Medulla oblongata (tissue), 1 donor: ENCODE data around the gene FMNL2.

Source experiments
- DNase-seq: peaks from one replicate; pipeline ENCODE4 v3.0.0-alpha.2; 2015; ENCODE audit errors: extremely low spot score

FMNL2 gene

GRCh38 chr2:152582081-152582480 lies 247.1 kb downstream of the FMNL2 start:
- no peak for DNase-seq

- no peak for DNase-seq
These were observed 248.7 kb downstream of the FMNL2 start for GRCh38 chr2:152583512-152584229.

GRCh38 chr2:152584301-152584700 lies 249.3 kb downstream of the FMNL2 start:
- no peak for DNase-seq

GRCh38 chr2:152585830-152586484 lies 251.0 kb downstream of the FMNL2 start:
- peak; percentile 78 for DNase-seq

- no peak for DNase-seq
These were observed 252.4 kb downstream of the FMNL2 start for GRCh38 chr2:152587187-152587947.

DNA sequence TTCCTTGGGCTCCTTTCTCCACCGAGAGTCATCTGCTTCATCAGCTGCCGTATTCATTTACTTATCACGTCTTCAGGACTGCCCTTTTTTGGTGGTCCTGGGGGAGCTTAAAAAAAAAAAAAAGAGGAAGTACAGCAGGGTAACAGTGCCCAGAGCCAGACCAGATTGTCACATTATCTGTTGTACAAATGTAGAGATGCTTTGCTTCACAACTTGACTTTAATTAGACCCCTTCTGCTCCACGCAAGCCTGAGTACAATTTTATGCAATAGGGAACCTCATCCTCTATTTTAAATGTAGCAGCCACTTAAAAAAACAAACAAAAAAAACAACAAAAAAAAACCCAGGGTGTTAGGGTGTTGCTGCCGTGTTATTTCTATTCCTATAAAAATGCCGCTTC lies 254.0 kb downstream of the FMNL2 start:
- DNase-seq, result no peak

DNA sequence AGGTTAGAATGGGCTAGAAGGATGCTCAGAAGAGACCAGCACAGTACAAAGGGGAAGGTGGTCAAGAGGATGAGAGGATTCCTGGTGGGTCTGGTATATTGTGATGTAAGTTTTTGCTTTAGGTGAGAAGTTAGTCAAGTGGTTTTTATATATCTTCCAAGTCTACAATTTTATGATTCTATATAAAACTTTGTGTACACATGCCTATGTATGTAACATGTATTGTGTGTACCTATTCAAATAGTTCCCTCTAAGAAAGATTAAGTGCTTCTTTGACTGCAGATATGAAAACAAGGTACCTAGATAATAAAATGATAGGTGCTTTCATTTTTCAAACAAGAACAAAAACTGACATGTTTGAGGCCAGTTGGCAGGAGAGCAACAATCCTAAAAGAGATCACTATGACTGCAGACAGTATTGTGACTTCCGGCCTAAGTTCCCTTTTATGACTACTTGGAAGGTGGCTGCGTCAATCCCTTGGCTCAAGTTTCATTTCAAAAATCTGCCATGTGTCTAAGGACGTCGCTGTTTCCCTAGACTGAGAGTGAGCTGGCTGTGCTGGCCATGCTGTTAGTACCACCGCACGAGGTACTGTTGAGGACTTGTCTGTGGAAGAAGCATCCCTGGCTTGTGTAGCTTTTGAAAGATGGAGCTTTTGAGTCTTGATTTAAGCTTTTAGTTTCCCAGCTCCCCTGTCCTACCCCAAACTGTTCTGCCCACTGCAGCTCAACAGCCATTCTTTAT lies 259.2 kb downstream of the FMNL2 start:
- DNase-seq, result peak; percentile 89

DNA sequence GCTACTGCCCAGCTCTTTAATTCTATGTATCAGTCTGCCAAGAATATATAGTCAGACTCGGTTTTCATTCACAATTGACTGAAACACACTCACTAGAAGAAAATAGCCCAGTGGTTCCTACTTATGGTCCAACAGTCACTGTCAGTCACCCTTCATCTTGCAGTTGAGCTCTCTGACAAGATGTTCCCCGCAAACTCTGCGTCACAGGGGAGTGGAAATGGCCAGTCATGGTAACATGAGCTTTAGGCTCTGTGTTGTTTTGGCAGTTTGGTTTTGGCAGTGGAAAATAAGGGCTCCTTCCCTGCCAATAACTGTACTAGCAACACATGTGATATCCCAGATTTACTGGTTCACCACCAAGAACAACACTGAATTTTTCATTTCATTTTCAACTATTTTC lies 259.8 kb downstream of the FMNL2 start:
- DNase-seq, result no peak

DNA sequence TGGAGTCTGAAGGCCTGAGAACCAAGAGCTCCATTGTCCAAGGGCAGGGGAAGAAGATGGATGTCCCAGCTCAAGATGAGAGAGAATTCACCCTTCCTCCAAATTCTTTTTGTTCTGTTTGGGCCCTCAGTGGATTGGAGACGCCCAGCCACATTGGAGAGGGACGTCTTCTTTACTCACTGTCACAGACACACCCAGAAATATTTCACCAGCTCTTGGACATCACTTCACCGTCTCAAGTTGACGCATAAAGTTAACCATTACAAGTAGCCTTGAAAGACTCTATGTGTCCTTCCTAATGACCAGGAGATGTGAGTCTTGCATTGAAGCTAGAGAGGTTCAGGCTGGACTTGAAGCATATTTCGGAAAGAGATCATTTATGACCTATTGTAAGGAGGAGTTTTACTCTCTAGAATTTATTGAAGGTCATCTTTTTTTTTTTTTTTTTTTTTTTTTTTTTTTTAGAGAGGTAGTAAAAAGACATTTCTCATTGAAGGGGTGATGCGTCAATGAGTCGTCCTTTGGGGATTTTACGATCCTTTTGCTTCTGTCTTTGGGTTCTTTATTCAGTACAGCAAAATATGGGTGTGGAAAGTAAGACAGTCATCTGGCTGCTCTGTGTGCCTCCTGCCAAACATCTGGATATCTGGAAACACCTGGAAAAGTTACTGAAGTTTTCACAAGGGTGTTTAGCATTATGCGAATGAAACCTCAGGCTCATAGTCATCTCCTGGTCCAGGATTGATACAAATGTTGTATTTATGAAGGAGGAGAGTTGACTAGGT lies 264.2 kb downstream of the FMNL2 start:
- no peak for DNase-seq

DNA sequence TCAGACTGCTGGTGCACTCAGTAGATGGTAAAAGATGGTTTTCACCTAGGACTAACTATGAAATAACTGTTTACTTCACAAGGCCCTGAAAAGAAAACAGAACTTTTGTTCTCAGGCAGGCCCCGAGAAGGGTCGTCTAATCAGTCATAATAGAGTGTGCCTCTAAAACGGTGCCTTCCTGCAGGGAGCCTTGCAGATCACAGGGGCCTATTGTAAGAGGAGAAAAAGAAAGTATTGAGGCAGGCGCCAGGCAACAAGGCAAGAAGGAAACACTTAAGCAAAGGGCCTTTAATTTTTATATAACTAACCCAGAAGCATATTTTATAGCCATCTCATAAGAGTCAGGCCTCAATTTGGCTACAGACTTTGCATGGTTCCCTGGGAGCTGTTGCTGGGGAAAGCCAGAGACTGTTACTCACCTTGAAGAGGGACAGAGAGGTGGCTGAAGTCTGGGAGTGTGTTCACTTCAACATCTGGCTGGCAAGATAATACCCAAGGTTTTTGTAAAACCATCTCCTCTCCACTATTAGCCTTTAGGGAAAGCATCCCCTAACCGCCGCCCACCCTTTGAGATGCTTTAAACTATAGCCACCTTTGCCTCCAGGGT lies 265.2 kb downstream of the FMNL2 start:
- DNase-seq, result no peak

DNA sequence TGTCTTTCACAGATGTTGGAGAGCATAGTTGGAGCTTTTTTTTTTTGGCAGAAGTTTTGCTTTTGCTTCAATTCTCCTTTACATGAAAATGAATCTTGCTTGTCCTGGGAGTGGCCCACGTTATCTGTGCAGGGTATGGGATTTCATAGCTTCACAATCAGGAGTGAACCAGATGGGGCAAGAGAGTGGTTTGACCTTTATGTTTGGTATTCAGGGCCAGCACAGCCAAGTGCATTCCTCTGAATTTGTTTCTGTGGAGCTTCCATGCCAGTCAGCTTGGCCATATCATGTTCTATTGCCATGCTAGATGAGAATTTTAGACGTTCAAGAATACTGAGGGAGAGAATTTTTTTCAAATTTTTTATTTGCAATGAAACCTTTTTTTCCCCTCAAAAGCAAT lies 265.7 kb downstream of the FMNL2 start:
- DNase-seq, result no peak

DNA sequence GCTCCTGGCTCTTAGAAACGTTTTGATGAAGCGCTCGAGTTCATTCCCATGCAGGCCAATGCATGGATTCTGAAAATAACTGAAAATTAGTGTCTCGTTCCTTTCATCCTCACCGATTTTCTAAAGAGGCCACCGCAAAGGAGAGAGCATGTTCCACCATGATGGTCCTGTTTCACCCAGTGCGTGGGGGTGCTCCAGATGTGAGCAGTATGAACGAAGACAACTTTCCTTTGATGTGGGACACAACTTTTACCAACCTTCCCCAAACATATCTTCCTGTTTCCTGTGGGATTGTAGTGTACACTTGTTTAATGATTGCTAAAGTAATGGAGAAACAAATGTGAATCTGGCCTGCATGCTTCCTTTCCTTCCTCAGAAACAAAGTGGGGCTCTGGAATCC lies 267.8 kb downstream of the FMNL2 start:
- DNase-seq, result no peak

GRCh38 chr2:152603166-152603565 lies 268.2 kb downstream of the FMNL2 start:
- no peak for DNase-seq

DNA sequence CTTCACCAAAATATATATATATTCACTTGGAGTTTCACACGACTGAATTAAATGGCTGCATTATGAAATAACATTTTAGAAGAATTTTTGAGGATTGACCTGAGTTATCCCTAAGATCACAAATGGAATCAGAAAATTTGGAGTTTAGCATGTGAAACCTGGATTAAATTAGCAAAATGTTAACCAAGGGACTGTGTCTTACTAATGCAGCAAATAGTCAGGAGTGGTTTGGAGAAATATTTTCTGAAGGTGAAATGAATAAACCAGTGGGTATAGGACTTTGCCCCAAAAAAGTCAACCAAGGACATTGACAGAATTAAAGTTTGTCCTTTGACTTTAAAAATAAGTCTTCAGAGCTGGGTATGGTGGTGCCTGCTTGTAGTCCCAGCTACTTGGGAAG lies 271.1 kb downstream of the FMNL2 start:
- no peak for DNase-seq

GRCh38 chr2:152606941-152607340 lies 272.0 kb downstream of the FMNL2 start:
- DNase-seq, result no peak

DNA sequence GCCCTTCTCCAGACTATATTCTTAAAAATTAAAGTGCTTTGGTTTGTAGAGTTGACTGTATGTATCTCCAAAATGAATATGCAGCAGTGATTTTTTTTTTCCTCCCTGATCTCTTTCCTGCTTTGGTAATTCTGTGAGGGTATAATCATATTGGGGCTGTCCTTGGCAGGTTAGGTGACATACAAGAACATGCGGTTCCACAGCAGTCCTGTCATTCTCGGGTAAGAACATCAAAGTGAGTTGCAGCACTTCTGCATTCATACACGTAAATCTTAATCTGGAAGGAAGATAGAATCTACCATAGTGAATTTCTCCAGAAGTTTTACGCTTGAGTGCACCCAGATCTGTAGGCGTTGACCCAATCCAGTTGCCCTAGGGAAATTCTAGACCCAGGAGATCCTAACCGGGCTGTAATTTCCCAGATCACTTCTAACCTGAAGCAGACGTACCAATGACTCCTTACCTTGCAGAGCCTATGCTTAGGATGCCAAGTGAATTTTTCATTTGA lies 272.9 kb downstream of the FMNL2 start:
- DNase-seq, result no peak

DNA sequence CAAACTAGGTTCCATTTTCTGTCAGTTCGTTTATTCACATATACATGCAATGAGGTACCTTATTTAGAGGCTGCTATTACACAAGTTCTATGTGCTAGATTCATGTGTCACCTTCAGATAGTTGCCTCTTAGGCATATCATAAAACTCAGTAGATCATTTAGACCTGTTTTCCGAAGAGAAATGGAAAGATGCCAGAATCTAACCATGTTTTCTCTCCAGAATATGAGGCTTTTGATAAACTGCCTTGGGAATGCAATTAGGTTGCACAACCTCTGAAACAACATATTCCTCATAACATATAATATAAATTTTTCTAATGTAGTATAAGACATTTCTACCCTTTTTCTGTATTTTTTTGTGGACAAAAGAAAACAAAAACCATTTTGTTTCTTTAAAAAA lies 274.2 kb downstream of the FMNL2 start:
- no peak for DNase-seq

GRCh38 chr2:152609699-152610098 lies 274.7 kb downstream of the FMNL2 start:
- no peak for DNase-seq

- peak; percentile 87 for DNase-seq
These were observed 276.7 kb downstream of the FMNL2 start for GRCh38 chr2:152611458-152612231.

DNA sequence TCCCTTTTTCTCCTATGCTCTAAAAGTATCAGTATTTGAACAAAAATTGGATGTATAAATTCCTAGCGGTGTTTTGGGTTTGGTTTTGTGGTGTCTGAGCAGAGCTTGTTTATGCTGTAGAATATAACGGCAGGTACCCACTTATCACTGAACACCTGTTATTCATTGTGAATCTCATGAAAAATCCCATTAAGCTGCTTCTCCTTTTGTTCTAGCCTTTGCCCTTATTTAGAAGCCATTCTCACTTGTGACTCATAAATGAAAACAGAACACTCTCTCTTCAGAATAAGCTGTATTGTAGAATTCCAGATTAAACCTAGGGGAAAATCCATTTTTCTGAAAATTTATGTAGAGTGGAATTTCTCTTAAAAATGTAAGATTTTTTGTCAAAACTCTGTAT lies 278.3 kb downstream of the FMNL2 start:
- no peak for DNase-seq
